ENCODE results near the gene ATP10B. TPM values are rescaled to one million over a fixed set of nuclear protein-coding genes. Genes with fewer than 3 reads are reported as not detected.

Gene ATP10B
- total and polyA plus RNA-seq, 10 of the 15 experiments (the other 5 are each of a cell fraction or from before 2014, with no cell fraction given) = not detected

GRCh38 chr5:160534125-160534524 lies 317.9 kb downstream of the ATP10B start:
- Histone ChIP-seq H3K79me2 (ENCODE audit: control insufficient read depth, insufficient read depth, low read length) (no peaks in the 10 kb centered on the region), H3K4me3 (no peak overlapping the region), H2AFZ (ENCODE audit: control insufficient read depth, low read depth, low read length) (no peak overlapping the region), H3K9ac (ENCODE audit: control insufficient read depth, insufficient read depth, low read length) (no peak overlapping the region), H3K4me1 (ENCODE audit: control insufficient read depth, insufficient read depth, low read length) (no peaks in the 10 kb centered on the region), H3K4me2 (ENCODE audit: control insufficient read depth, insufficient read depth) (no peak overlapping the region), H3K27ac (ENCODE audit: control insufficient read depth, insufficient read depth) (no peak overlapping the region), H3K27me3 (replicated peaks in 1 of 2; ENCODE audit: control insufficient read depth in 2 of 2, insufficient read depth in 2 of 2, low read length in 1 of 2) (no peaks in the 10 kb centered on the region), H3K36me3 (ENCODE audit: control insufficient read depth in 2 of 2, insufficient read depth in 2 of 2, low read length in 1 of 2) (no peaks in the 10 kb centered on the region), H3K9me3 (replicated peaks; ENCODE audit: control insufficient read depth, insufficient read depth, low read length) (no peaks in the 10 kb centered on the region), H4K20me1 (ENCODE audit: control insufficient read depth, insufficient read depth) (no peaks in the 10 kb centered on the region)
- POLR2A ChIA-PET = no interaction called here
- ATAC-seq (no peak), FAIRE-seq (no peak), DNase-seq (ENCODE audit: low read depth, low spot score) (no peak)
- CTCF ChIA-PET = no interaction called here
- 93% methylated on average over 3 of the region's 3 CpGs for WGBS (ENCODE audit: insufficient coverage, insufficient replicate concordance, low lambda C conversion rate, missing lambda C conversion rate)
- no TSS peak for BruUV-seq (replicated peaks)
- in situ Hi-C loops (cut with MboI) = no loop called here
- SMC1A ChIA-PET (ENCODE audit: uncharacterized antibody, unreplicated experiment) = interaction anchor here (1.2 kb wide), 1 partner anchor 26 kb away, joined by 4 read pairs; no protein-coding TSS in a partner anchor
- RAD21 ChIA-PET (ENCODE audit: unreplicated experiment) = no interaction called here
- TF ChIP-seq SRF (IDR thresholded peaks at IDR 0.05; ENCODE audit: low read depth in 2 of 2, low read length in 2 of 2) = no peak
- TF ChIP-seq REST (IDR thresholded peaks at IDR 0.05; ENCODE audit: low read depth, low read length) = no peak
- intact Hi-C loops (cut with micrococcal nuclease; ENCODE audit: unreplicated experiment) = no loop called here

Data from GM12878 (cell line).